A549 treated with AZD9567 at 1 μM for 4 hours (cell line): ENCODE measurements around the gene SOX3. TPM values are rescaled to one million over a fixed set of nuclear protein-coding genes. Genes with fewer than 3 reads are reported as not detected.

Experiments used
- total RNA-seq: library from RNA; stranded (reverse); fragments of 200-300 nt; extraction: Qiagen RNA extraction; gene quantifications from 5 replicates; pipeline ENCODE4 v1.2.3, GENCODE V29; 2022; ENCODE audit not compliant: insufficient read depth

Gene SOX3
- not detected in 5 replicates for total RNA-seq

GRCh38 chrX:140504371-140505324, at the start of gene SOX3:
Gene SOX3 (minus strand): TSS chrX:140505069. CDS start chrX:140505060, 9 bp downstream.

Other genes with a start within 250 kb of the SOX3 start
- gene LINC00632, start 204.7 kb upstream of the SOX3 start, total RNA-seq = 0.72 to 1.9 TPM (median 1.5 TPM) in 5 replicates